Neural crest cell (in vitro differentiated cells): ENCODE measurements around the gene KRTAP5-5. TPM values are rescaled to one million over a fixed set of nuclear protein-coding genes. Genes with fewer than 3 reads are reported as not detected.

ENCODE experiments used
- DNase-seq: peaks from one replicate; pipeline ENCODE4 v3.0.0; 2021; ENCODE audit warnings: low read depth, mixed read lengths, low spot score
- H3K27ac Mint-ChIP-seq: one replicate; pipeline ENCODE4 v1.8.0; 2021; ENCODE audit warnings: mild to moderate bottlenecking, mixed read lengths; ENCODE audit not compliant: unreplicated experiment
- H3K27me3 Mint-ChIP-seq: 2 replicates; pipeline ENCODE4 v1.8.0; 2021; ENCODE audit warnings: low read depth, mild to moderate bottlenecking, mixed read lengths
- H3K36me3 Mint-ChIP-seq: 2 replicates; pipeline ENCODE4 v1.8.0; 2021; ENCODE audit warnings: low read depth, mild to moderate bottlenecking, mixed read lengths
- H3K4me1 Mint-ChIP-seq: 2 replicates; pipeline ENCODE4 v1.8.0; 2021; ENCODE audit warnings: mixed read lengths
- H3K4me3 Mint-ChIP-seq: one replicate; pipeline ENCODE4 v1.8.0; 2021; ENCODE audit warnings: mild to moderate bottlenecking, mixed read lengths
- H3K9me3 Mint-ChIP-seq: 2 replicates; pipeline ENCODE4 v1.8.0; 2021; ENCODE audit warnings: mixed read lengths
- CTCF ChIP-seq: fragments of 200-600 bp; sonication (generic); conservative IDR thresholded peaks from 2 replicates; pipeline ENCODE4 v1.5.0; 2021; ENCODE audit warnings: antibody characterized with exemption, mild to moderate bottlenecking
- total RNA-seq: library from RNA; stranded (reverse); gene quantifications from 2 replicates; pipeline ENCODE4 v1.2.1, GENCODE V29; 2021

KRTAP5-5 gene
- total RNA-seq, 1 donor from 2014 or later: not detected

DNA sequence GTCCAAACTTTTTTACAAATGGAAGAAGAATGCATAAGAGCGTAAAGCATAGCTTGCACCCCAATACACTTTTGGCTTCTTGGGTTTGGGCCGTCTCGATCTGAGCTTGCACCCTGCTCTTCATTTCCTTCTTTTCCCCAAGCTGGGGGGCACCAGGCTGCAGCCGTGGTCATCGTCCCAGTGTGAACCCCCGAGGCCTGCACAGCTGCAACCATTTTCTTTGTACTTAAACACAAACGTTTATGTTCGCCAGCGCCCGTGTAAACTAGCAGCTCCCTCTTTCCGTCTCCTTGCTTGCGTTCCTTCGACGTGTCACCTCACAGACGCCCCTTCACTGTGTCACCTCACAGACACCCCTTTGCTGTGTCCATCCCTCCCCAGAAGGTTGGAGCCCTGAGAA lies 10.1 kb downstream of the KRTAP5-5 start:
- H3K9me3 Mint-ChIP-seq: no peaks in the 10 kb centered on the region
- no peak for DNase-seq
- H3K27ac Mint-ChIP-seq: no peak overlapping the region
- no peaks in the 10 kb centered on the region for H3K36me3 Mint-ChIP-seq
- no peak overlapping the region for H3K4me3 Mint-ChIP-seq
- TF ChIP-seq CTCF: no peak
- H3K4me1 Mint-ChIP-seq: no peaks in the 10 kb centered on the region
- H3K27me3 Mint-ChIP-seq: peaks cover 6% of the 10 kb centered on the region

DNA sequence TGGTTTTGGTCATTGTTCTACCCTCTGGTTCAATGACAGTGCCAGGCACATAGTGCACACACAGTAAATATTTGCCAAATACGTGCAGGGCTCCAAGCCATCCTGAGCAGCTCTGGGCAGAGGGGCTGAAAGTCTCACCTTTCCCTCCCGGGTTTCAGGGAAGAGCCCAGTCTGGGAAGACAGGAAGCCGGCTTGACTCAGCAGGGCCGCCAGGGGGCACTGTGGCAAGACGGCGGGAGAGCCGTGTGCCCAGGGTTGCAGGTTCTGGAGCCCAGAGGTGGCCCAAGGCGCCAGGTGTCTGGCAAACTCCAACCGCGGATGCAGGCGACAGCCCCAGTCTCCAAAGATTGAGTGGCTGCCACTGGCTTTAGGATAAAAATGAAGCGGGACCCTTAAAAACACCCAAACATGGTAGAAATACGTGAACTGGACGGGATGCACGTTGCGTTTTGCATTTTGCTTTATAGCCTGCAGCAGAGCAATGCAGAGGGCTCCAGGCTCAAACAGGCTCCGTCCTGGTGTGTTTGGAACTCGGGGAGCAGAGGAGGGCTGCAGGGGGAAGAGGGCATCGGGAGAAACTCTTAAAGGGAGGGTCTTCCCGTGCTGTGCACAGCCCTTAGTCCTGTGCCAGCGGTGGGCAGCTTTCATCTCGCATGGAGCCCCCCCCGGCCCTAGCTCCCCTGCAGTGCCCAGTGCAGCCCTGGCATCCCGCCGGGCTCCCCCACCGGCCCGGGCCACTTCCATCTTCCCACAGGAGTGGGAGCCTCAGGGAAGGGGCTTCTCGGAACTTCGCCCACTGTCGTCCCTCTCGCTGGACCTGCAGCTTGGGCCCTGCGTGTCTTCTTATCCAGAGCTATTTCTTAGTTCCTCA lies 10.7 kb downstream of the KRTAP5-5 start:
- no peak overlapping the region for H3K27ac Mint-ChIP-seq
- H3K4me3 Mint-ChIP-seq: no peak overlapping the region
- no peaks in the 10 kb centered on the region for H3K9me3 Mint-ChIP-seq
- no peaks in the 10 kb centered on the region for H3K36me3 Mint-ChIP-seq
- peaks cover 6% of the 10 kb centered on the region for H3K27me3 Mint-ChIP-seq
- TF ChIP-seq CTCF: peak; percentile 83
- no peaks in the 10 kb centered on the region for H3K4me1 Mint-ChIP-seq
- DNase-seq: peak; percentile 37

GRCh38 chr11:1641096-1641495 lies 11.5 kb downstream of the KRTAP5-5 start:
- Mint-ChIP-seq H3K4me3 (no peak overlapping the region), H3K27me3 (peaks cover 6% of the 10 kb centered on the region), H3K9me3 (no peaks in the 10 kb centered on the region), H3K36me3 (no peaks in the 10 kb centered on the region), H3K4me1 (no peaks in the 10 kb centered on the region), H3K27ac (no peak overlapping the region)
- no peak for DNase-seq
- no peak for TF ChIP-seq CTCF

GRCh38 chr11:1642288-1643145 lies 12.9 kb downstream of the KRTAP5-5 start:
- no peak overlapping the region for H3K4me3 Mint-ChIP-seq
- no peak overlapping the region for H3K27ac Mint-ChIP-seq
- TF ChIP-seq CTCF: no peak
- no peaks in the 10 kb centered on the region for H3K4me1 Mint-ChIP-seq
- DNase-seq: no peak
- no peaks in the 10 kb centered on the region for H3K36me3 Mint-ChIP-seq
- no peaks in the 10 kb centered on the region for H3K9me3 Mint-ChIP-seq
- H3K27me3 Mint-ChIP-seq: peaks cover 6% of the 10 kb centered on the region

GRCh38 chr11:1643146-1643690 lies 13.6 kb downstream of the KRTAP5-5 start:
- H3K4me3 Mint-ChIP-seq: no peak overlapping the region
- no peaks in the 10 kb centered on the region for H3K36me3 Mint-ChIP-seq
- peaks cover 9% of the 10 kb centered on the region for H3K27me3 Mint-ChIP-seq
- no peak for TF ChIP-seq CTCF
- H3K9me3 Mint-ChIP-seq: no peaks in the 10 kb centered on the region
- DNase-seq: no peak
- no peaks in the 10 kb centered on the region for H3K4me1 Mint-ChIP-seq
- H3K27ac Mint-ChIP-seq: no peak overlapping the region
